ENCODE results near the gene INKA2.

- TF ChIP-seq, protein P1, sequence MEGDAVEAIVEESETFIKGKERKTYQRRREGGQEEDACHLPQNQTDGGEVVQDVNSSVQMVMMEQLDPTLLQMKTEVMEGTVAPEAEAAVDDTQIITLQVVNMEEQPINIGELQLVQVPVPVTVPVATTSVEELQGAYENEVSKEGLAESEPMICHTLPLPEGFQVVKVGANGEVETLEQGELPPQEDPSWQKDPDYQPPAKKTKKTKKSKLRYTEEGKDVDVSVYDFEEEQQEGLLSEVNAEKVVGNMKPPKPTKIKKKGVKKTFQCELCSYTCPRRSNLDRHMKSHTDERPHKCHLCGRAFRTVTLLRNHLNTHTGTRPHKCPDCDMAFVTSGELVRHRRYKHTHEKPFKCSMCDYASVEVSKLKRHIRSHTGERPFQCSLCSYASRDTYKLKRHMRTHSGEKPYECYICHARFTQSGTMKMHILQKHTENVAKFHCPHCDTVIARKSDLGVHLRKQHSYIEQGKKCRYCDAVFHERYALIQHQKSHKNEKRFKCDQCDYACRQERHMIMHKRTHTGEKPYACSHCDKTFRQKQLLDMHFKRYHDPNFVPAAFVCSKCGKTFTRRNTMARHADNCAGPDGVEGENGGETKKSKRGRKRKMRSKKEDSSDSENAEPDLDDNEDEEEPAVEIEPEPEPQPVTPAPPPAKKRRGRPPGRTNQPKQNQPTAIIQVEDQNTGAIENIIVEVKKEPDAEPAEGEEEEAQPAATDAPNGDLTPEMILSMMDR (conservative IDR thresholded peaks at IDR 0.05 in 1 of 2, IDR thresholded peaks at IDR 0.05 in 1 of 2; ENCODE audit: low read depth in 1 of 2, low read length in 2 of 2), result no peak
- TF ChIP-seq EZH2 (IDR thresholded peaks at IDR 0.05; ENCODE audit: low read length, missing control alignments), result no peak
Measured at GRCh38 chr1:111709986-111710385, 29.2 kb downstream of the INKA2 start.

Measured in fibroblast of lung (primary cell).